HG03108 (cell line): ENCODE data around the gene FAM53A.

Source experiments
- ATAC-seq: cut with Tn5 transposase; IDR thresholded peaks from one replicate; pipeline ENCODE4 v1.9.1; 2021; ENCODE audit warnings: moderate library complexity; ENCODE audit not compliant: unreplicated experiment

Gene FAM53A

DNA sequence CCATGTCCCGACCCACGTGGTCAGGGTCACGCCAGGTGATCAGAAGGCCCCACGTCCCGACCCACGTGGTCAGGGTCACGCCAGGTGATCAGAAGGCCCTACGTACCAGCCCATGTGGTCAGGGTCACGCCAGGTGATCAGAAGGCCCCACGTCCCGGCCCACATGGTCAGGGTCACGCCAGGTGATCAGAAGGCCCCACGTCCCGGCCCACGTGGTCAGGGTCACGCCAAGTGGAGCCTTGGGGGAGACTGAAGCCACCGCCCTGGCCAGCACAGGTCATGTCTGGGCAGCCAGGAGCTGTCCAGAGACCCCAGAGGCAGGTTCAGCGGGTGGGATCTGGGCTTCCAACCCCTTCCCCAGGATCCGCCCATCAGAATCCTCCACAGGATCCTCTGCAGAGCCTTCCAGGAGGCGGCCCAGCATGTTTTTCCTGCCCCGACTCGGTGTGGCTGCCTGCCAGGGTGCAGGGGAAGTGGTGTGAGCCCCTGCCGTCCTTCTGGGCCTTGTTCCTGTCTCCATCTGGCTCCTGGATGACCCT is 58.4 kb downstream of the FAM53A start:
- ATAC-seq: no peak

DNA sequence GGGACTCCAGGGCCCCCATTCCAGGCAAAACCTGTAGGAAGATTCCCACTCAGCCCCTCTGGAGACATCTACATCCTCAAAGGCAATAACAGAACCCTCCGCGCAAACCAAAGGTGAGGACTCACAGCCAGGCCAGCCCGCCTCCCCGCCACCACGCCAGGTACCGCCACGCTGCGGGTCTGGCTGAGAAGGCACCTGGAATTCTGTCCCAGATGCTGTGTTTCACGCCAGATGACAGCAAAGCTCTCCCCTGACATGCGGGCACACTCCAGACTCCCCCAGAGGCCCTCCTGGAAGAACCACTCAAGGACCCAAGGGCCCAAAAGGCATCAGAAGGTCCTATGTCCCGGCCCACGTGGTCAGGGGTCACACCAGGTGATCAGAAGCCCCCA is 59.6 kb downstream of the FAM53A start:
- no peak for ATAC-seq

GRCh38 chr4:1623821-1624518 is 60.1 kb downstream of the FAM53A start:
- no peak for ATAC-seq

DNA sequence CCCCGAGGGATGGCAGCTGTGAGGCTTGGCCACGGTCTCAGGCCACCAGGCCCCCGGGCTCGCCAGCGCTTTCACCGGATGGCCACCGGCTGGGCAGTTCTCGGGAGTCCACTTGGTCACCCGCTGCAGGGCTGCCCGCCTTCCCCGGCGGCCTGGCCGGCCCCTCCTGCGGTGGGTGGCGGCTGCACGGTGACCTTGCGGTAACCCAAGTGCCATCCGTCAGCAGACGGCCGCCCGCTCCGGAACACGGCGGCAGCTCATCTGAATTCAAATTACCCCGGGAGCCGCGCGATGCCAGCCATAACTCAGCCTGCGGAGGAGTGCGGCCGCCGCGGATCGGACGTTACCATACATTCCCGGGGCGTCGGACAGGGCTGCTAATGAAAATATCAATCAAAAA is 60.7 kb downstream of the FAM53A start:
- no peak for ATAC-seq

- ATAC-seq: no peak
Measured at GRCh38 chr4:1622956-1623355, 61.2 kb downstream of the FAM53A start.

DNA sequence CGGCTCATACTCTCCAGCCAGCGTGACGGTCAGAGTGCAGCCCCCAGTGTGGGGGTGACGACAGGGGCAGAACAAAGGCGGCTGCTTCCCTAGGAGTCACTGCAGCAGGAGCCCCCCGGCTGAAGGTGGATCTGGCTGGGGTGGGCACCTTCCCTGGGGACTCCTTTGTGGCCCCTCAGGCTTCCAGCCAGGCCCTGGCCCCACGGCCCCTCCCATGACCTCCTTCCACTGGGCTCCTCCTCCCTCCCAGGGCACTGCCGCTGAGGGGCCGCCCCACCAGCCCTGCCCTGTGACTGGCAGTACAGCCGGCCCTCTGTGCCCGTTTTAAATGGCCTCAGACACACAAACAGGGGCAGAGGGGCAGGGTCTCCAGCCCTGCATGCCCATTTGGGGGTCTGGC is 61.9 kb downstream of the FAM53A start:
- ATAC-seq: no peak

- ATAC-seq: no peak
Measured at GRCh38 chr4:1621526-1621925, 62.6 kb downstream of the FAM53A start.

GRCh38 chr4:1619151-1619672 is 64.9 kb downstream of the FAM53A start:
- ATAC-seq: no peak

DNA sequence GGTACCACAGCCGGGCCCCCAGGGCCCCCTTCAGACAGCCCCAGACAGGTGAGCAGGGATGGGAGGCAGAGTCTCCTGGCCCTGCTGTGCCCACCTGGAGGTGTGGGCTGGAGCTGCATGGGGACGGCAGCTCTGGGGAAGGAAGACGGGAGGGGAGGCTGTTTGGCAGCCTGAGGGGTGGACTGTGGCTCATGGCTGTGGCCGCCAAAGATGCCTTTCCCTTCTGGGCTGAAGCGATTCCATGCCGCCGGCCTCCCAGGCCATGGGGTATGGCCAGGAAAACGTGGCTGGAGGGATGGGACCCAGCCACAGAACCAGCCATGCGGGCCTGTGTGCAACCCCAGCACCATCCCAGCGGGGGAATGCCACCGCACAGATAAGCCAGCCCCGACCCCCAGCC is 65.7 kb downstream of the FAM53A start:
- no peak for ATAC-seq

- no peak for ATAC-seq
Measured at GRCh38 chr4:1616557-1616930, 67.6 kb downstream of the FAM53A start.

GRCh38 chr4:1615786-1616556 is 68.1 kb downstream of the FAM53A start:
- ATAC-seq: no peak

GRCh38 chr4:1614854-1615595 is 69.1 kb downstream of the FAM53A start:
- no peak for ATAC-seq

DNA sequence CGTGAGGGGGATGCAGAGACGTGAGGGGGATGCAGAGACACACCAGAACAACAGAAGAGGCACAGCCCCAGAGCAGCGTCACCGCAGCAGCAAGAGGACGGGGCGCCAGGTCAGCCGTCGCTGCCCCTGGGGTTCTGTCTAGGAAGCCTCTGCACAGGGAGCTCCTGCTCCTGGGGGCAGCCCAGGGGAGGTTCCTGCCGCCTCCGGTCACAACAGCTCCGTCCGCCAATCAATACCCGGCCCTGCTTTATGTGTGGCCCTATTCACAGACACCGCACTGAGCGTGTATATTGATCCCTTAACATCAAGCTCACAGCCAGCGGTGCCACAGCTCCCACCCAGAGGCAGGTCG is 69.6 kb downstream of the FAM53A start:
- no peak for ATAC-seq

DNA sequence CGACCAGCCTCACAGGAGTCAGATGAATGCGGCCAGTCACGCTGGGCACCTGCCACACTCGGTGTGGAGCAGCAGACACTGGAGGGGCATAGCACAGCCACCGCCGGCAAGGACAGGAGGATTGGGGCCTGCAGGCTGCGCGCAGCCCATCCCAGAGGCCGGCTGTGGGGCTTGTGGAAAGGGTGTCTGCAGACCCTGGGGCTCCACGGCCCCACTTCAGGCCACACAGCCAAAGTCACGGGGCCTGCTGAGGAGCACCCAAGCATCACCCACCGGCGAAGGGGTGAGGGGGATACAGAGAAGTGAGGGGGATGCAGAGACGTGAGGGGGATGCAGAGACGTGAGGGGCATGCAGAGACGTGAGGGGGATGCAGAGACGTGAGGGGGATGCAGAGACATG is 70.1 kb downstream of the FAM53A start:
- no peak for ATAC-seq

DNA sequence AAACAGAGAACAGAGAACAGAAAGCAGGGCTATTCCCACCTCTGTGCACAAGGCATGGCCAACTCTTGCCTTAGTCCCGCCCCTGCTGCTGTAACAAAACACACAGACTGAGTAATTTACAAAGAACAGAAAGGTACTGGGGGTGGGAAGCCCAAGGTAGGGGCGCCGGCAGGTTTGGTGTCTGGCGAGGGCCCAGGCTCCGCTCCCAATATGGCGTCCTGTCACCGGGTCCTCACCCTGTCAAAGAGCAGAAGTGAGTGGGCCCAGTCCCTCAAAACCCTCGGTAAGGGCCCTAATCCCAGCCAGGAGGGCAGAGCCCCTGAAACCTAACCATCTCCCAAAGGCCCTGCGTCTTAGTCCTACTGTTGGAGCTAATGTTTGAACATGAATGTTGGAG is 71.0 kb downstream of the FAM53A start:
- no peak for ATAC-seq

- no peak for ATAC-seq
Measured at GRCh38 chr4:1612278-1613098, 71.6 kb downstream of the FAM53A start.

GRCh38 chr4:1611501-1611870 is 72.6 kb downstream of the FAM53A start:
- no peak for ATAC-seq

DNA sequence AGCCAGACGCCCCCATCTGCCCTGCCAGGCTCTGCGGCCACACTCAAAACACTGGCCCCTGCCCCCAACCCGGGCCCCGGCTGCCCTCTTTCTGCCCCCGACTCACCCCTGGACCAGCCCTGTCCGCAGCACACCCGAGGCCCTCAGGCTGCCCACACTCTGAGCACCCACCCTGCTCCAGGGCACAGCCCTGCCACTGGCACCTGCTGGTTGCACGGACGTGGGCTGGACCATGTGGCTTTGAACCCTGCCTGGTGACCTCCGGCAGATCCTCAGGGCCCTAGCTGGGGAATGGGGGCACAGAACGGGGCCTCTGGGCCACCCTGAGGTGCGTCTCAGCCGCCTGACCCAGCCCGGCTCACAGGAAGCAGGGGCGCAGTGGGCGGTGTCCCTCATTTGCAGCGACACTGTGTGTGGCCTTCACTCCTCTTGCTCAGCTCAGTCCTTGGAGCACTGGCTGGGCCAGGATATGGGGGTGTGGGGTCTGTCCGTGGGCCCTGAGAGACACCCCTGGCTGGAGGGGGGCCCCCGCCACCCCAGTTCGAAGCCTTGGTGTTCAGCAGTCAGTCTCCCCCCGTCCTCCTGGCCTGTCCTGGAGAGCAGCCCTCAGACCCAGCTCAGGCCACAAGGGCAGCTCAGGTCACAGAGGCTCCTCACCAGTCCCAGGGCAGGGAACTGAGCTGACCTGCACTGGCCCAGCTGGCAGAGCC is 73.2 kb downstream of the FAM53A start:
- no peak for ATAC-seq

DNA sequence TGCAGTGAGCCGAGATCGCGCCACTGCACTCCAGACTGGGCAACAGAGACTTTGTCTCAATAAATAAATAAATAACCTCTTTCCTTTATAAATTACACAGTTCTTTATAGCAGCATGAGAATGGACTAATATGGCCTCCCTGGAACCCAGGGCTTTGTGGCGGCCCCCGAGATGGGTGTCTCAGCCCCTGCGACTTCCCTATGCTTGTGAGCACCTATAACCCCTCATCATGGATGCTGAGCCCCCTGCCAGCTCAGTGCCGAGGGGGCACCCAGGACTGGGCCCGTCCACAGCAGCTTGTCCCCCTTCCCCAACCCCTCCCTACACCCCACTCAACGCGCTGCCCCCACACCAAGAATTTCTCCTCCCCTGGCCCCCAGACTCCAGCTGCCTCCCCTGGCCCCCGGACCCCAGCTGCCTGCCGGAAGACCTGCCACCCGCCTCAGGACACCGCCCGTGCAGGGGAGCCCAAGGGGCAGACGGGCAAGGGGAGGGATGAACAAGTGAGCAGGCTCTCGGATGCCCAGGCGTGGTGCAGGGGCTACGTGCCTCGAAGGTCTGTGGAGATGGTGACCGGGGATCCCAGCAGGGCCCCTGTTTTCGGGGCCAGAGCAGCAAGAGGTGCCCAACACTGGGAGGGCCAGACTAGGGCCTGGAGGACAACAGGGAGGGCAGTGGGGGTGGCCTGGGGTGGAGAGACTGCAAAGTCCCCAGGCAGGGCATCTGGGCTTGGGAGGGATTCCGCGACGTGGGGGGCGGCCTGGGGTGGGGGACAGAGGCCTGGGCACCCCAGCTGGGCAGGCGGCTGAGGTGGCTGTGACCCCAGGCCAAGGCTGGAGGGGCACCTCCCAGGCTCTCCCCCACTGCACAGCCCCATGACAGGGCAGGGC is 74.0 kb downstream of the FAM53A start:
- no peak for ATAC-seq
